DLD1 (cell line): ENCODE data around the gene RTN4.

Source experiments
- in situ Hi-C: cut with HindIII; loops from 2 replicates; pipeline ENCODE4 v1.10.0; 2017; ENCODE audit warnings: low sequenced_read_pairs

The RTN4 gene

GRCh38 chr2:55043841-55044240 lies 6.4 kb downstream of the RTN4 start:
- in situ Hi-C loops = no loop called here

DNA sequence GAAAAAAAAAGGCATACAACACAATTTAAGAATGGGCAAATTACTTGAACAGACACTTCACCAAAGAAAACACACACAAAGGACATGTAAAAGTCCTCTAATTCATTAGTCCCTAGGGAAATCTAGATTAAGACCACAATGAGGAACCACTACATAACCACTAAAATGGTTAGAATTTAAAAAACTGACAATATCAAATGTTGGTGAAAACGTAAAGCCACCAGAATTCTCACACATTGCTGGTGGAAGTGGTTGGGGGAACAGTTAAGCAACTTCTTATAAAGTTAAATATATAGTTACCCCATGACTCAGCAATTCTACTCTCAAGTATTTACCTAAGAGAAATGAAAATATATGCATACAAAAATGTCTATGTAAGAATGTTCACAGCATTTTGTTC lies 11.8 kb downstream of the RTN4 start:
- in situ Hi-C loops = no loop called here

GRCh38 chr2:55035716-55036115 lies 14.5 kb downstream of the RTN4 start:
- in situ Hi-C loops = no loop called here

DNA sequence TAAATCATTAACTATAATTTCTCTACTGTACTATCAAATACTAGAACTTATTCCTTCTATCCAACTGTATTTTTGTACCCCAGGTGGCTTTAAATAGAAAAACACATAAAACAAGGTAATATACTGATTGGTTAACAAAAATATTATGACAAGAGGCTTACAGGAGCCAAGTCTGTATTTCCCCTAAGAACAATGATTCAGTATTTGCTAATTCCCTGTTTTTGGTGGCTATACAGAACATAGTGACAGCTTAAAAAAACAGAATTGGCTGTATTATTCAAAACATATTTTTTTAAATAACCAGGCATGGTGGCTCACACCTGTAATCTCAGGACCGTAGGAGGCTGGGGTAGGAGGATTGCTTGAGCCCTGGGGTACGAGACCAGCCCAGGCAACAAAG lies 16.3 kb downstream of the RTN4 start:
- in situ Hi-C loops = no loop called here

- in situ Hi-C loops = no loop called here
Measured at GRCh38 chr2:55033076-55033742, 17.0 kb downstream of the RTN4 start.

GRCh38 chr2:55031505-55031904 lies 18.7 kb downstream of the RTN4 start:
- in situ Hi-C loops = no loop called here

DNA sequence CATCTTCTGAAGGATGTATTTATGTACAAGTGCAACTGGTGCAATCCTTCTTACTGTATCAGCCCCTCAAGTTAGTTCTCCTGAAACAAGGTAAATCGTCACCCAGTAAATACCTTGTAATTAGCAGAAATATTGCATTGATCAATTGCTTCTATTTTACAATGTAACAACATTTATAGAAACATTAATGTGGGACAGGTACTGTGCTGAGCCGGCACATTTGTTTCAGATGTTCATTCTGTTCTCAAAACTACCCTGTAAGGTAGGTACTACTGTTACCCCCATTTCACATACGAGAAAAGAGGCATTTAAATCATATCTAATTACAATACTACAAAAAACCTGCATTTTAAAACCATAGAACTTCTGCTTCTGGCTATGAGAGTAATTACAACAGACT lies 19.5 kb downstream of the RTN4 start:
- in situ Hi-C loops = no loop called here

DNA sequence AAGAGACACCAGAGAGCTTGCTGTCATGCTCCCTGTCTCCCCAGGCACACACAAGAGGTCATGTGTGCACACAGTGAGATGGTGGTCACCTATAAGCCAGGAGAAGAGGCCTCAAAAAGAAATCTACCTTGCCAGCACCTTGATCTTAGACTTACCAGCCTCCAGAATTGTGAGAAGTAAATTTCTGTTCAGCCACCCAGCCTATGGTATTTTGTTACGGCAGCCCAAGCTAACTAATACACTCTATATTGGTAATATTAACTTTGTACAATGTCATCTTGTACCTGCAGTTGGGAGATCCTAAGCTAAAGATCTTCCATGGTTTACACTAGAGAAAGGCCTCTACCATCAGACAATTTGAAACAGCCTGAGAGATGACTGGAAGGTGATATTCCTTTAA lies 21.2 kb downstream of the RTN4 start:
- in situ Hi-C loops = no loop called here

DNA sequence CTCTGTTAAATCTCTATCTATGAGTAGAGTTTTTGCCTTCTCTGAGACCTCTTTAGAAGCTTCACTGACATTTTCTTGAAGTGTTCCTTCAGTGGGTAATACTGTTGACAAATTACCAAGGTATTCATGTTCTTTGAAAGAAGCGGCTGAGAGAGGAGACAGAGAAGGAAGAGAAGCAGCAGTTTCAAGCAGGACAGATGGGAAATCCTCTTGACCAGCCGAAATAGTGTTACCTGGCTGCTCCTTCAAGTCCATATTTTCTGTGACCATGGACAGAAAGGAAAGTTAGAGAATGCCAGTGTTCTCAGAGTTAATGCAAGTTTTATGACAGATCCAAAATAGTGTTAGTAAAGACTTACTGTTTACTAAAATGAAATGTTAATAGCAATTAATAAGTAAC lies 23.0 kb downstream of the RTN4 start:
- in situ Hi-C loops = no loop called here

- in situ Hi-C loops = no loop called here
Measured at GRCh38 chr2:55026202-55026601, 24.0 kb downstream of the RTN4 start.

DNA sequence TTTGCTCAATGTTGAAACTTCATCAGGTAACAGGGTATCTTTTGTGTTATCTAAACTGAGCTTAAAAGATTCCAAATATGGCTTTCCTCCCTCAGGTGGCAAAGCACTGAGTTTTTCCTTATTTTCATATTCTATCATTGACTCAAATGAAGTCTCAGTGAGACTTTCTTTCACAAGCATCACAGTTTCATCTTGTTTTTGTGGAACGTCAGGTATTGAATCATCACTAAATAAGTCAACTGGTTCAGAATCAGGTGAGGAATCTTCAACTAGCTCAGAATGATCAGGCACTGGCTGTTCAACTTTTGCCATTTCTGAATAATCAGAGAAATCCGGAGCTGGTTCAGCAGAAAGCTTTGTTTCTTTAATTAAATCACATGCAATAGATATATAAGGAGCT lies 24.6 kb downstream of the RTN4 start:
- in situ Hi-C loops = no loop called here

- in situ Hi-C loops = no loop called here
Measured at GRCh38 chr2:55025082-55025481, 25.2 kb downstream of the RTN4 start.

DNA sequence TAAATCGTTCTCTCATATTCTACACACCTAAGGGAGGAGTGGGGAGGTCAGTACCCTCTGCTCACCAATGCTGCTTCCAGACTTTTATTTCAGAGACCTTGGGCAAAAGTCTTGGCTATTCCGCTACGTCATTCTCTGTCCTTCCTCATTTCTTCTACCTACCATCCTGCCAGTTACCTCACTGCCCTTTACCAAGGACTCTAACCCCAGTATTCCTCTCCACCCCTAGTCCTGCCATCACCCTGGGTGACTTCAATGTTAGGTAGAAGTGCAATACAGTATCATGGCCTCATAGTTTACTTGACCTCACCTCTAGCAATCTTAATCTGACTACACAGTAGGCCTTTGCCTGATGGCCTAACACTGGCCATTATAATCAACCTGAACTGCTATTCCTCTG lies 27.8 kb downstream of the RTN4 start:
- in situ Hi-C loops = no loop called here

DNA sequence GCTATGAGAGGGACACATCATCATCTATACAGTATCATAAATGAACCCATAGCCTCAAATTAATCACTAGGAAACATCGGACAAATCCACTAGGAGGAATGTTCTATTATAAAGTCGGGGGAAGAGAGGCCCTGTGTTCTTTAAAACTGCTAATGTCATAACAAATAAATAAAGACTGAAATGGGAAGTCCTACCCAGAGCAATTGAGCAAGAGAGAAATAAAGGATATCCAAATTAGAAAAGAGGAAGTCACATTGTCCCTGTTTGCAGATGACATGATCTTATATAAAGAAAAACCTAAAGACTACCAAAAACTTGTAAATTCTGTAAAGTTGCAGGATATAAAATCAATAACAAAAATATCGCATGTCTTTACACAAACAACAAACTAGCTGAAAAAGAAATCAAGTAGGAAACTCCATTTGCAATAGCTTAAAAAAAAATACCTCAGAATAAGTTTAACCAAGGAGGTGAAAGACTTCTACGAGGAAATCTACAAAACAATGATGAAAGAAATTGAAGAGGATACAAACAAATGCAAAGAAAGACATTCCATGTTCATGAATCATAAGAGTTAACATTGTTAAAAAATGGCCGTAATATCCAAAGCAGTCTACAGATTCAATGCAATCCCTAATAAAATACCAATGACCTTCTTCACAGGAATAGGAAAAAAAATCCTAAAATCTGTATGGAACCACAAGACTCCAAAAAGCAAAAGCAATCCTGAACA lies 30.6 kb downstream of the RTN4 start:
- in situ Hi-C loops = loop anchor here (10.0 kb wide), 1 partner anchor 155 kb away; no protein-coding TSS in a partner anchor

DNA sequence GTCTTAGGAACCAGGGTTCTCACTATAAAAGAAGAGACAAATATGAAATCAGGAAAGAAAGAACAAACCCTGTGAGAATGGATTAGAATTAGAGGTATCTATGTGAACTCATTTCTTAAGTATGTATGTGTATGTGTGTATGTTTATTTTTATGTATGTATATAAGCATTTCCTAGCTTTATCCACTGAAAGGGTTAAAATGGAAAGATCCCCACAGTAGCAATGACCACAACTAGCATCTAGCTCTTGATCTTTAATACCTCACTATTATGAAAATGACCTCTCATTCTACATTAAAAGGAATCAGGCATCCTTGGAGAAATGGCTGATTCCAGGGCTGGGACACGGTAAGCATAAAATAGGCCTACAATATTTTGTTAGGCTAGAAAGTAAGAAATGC lies 31.6 kb downstream of the RTN4 start:
- in situ Hi-C loops = loop anchor here (10.0 kb wide), 1 partner anchor 156 kb away; no protein-coding TSS in a partner anchor

DNA sequence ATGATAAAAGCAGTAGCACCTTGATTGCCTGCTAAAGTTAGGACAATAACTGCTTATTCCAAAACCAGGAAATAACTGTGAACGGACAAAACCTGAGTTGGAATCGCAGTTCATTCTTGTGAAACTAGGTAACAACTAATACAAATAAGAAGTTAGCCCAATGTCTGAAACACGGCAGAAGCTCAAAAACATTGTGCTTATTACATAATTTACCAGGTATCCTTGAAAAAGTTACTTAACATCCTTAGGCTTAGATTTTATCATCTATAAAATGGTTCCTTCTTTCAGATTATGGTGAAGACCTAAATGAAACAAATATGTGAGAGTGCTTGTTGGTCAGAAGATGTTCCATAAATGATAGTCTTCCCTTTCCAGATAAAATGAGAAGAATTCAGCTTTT lies 32.4 kb downstream of the RTN4 start:
- in situ Hi-C loops = loop anchor here (10.0 kb wide), 1 partner anchor 157 kb away; no protein-coding TSS in a partner anchor

DNA sequence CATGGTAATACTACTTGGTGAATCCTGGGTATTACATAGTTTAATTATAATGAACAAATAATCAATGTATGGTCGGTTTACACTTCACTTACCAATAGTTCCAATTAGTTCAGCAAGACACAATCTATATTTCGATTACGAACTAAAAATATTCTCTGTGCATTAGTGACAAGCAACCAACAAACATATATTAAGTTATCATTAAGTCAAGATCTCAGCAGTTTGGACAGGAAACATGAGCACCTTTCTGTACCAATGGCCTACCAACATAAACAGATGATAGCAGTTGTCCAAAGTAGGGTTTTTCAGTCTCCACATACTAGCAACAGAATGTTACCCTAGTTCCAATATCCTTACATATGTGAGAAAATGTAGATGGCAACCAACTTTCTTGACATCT lies 32.8 kb downstream of the RTN4 start:
- in situ Hi-C loops = loop anchor here (10.0 kb wide), 1 partner anchor 157 kb away; no protein-coding TSS in a partner anchor

DNA sequence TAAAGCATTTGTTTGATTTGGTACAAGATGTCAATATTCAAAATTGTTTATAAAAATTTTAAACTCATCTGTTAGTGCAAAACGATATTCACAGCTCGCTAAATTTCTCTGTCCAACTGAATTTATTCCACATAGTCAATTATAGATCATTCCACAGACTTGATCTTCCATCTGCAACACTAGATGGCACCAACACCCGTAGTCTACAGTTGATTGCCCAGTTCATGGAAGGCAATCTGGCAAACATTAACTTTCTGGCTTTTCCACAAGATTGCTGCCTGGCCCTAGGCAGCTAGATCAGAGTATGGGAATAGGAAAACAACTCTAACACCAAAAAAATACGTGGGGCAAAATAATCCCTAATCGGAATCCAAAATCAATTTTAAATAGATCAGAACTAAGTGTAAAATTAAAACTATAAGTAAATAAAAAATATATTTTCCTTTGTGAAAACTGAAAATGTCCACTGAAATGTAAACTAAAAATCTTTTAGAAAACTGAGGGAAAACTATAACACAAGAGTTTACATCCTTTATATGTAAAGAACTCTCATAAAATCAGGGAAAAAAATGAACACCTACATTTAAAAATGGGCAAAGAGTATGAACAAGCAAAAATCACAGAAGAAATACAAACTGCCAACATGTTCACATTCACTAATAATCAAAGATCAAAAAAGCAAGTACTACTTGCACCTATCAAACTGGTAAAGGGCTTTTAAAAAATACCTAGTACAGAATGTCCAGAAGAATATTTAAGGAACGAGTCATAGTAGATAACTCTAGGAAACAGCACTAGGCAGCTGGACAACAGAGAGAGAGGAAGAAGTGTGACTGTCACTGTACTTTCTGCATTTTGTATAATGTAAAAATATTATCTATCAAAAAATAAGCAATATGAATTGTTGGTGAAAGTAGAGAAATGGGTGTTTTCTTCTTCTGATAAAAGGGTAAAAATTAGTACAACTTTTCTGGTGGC lies 35.0 kb downstream of the RTN4 start:
- in situ Hi-C loops = loop anchor here (10.0 kb wide), 1 partner anchor 160 kb away; no protein-coding TSS in a partner anchor

DNA sequence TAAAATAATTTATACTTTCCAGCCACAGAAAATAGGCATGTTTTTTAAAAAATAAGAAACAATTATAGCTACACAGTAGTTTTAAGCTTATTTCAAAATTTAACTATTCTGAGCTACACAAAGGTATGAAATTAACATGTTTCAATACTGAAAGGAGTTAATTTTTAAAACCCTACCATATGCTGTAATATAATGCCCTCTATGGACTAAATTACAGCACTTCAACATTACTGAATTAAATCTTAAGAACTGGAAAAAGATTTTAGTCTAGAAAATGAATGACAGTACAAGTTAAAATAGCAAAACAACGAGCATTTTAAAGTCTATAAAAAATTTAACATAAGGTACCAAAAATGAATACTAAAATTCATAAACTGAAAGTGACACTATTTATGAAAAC lies 36.3 kb downstream of the RTN4 start:
- in situ Hi-C loops = loop anchor here (10.0 kb wide), 1 partner anchor 161 kb away; no protein-coding TSS in a partner anchor

GRCh38 chr2:55012672-55013484 lies 37.4 kb downstream of the RTN4 start:
- in situ Hi-C loops = loop anchor here (10.0 kb wide), 1 partner anchor 162 kb away; no protein-coding TSS in a partner anchor
